Measurements from ENCODE around the gene RBM33.

Gene RBM33

DNA sequence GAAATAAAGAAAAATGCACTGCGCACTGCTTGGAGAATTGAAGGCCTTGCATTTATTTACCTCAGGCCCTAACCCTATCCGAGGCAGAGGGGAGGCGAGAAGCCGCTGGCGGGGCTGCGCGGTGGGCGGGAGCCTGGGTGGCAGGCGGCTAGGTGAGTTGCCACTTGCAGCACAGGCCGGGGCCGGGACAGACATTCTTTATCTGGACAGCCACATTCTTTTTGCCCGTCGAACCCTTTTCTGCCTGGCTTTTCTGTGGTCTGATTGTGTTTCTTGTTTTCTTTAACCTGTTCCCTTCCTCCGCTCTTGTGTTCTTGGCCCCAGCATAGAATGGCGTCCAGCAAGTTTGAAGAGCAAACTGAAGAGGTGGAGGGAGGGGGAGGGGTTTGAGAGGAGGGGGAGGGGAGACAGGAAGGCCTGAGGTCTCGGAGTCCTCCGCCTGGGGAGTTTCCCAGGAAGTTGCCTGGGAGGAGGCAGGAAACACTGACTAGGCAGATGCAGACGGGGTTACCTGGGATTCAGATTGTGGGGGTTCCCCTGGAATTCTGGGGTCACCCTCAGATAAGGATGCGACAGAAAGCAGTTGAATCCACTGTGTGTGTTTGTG, 162.7 kb downstream of the RBM33 start:
- Histone ChIP-seq H3K9ac (ENCODE audit: insufficient read length) (no peak overlapping the region), H3K36me3 (ENCODE audit: insufficient read depth, low read length) (no peaks in the 10 kb centered on the region), H3K27ac (no peak overlapping the region), H3K9me3 (ENCODE audit: low read depth, low read length) (no peaks in the 10 kb centered on the region), H3K4me3 (no peak overlapping the region)
- DNase-seq (ENCODE audit: low read depth, low spot score): no peak
- TF ChIP-seq EZH2 (IDR thresholded peaks at IDR 0.05): no peak
- no peak for TF ChIP-seq POLR2AphosphoS5 (IDR thresholded peaks at IDR 0.05; ENCODE audit: borderline replicate concordance, low read depth, low read length)
- TF ChIP-seq FOXP2 (optimal IDR thresholded peaks at IDR 0.05; ENCODE audit: control extremely low read depth, extremely low read length, insufficient read depth): no peak

DNA sequence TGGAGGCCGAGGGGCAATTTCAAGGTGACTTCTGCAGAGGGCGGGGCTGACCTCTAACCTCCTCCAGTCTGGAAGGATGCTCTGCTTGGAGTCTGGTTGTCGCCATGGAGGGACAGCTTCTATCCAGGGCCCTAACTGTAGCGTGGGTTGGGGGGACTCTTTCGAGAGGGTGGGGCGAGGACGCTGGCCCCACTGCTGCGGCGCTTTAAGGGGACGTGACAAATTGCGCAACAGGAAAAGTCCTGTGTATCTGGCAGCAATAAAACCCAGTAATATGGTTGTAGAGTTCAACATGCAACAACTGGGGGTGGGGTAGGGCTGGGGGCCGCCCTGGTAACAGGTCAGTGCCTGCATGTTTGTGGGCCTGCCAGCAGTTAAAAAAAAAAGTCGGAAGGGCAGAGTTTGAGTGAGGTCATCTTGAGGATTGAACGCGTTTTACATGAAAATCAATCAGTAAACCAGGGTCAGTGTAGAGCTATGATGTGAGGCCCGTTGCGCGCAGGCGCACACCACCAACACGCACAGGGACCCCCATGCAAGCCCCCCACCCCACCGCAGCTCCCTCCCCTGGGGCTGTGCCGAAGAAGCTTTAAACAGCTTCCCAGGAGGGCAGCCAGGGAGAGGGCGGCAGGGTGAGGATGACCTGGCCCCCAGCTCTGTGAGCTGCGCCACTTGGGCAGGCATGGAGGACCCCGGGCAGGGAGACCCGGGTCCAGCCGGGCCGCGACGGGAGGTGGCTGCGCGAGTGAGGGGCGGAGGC, 163.5 kb downstream of the RBM33 start:
- Histone ChIP-seq H3K4me3 (no peak overlapping the region), H3K9me3 (ENCODE audit: low read depth, low read length) (no peaks in the 10 kb centered on the region), H3K36me3 (ENCODE audit: insufficient read depth, low read length) (no peaks in the 10 kb centered on the region), H3K27ac (no peak overlapping the region), H3K9ac (ENCODE audit: insufficient read length) (no peak overlapping the region)
- TF ChIP-seq EZH2 (IDR thresholded peaks at IDR 0.05): no peak
- no peak for TF ChIP-seq FOXP2 (optimal IDR thresholded peaks at IDR 0.05; ENCODE audit: control extremely low read depth, extremely low read length, insufficient read depth)
- TF ChIP-seq POLR2AphosphoS5 (IDR thresholded peaks at IDR 0.05; ENCODE audit: borderline replicate concordance, low read depth, low read length): no peak
- DNase-seq (ENCODE audit: low read depth, low spot score): no peak

DNA sequence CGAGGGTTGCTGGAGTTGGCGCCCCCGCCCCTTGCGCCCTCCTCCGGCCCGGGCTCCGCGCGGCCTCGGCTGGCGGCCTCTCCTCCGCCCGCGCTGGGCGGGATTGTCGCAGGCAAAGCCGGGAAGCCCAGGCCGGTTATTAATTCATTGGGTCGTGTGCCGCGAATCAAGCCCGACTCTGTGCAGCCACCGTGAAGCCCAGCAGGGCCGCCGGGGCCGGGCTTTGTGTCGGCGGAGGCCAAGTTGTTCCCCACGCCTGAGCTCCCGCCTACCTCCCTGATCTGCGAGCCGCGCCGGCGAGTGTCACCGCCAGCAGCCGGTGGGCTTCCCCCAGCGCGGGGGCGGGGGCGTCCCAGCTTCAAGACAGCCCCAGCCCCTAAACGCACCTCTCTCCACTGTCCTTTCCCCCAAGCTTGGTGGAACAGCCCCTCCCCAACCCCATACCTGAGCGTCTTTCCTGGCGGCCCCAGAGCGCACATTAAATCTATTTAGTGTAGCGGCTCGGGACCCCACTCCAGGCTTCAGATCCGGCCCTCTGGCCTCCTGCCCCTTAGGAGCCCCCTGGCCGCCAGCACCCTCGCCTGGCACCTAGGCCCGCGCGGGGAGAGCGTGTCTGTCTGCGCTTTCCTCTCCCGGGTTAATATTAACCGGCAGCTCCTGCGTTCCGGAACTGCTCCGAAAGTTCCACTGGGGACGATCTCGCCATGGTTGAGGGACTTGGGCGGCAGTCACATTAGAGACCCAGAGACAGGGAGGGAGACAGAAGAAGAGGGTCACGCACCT, 164.3 kb downstream of the RBM33 start:
- no peak overlapping the region for H3K4me3 ChIP-seq
- no peak overlapping the region for H3K27ac ChIP-seq
- no peaks in the 10 kb centered on the region for H3K9me3 ChIP-seq (ENCODE audit: low read depth, low read length)
- no peaks in the 10 kb centered on the region for H3K36me3 ChIP-seq (ENCODE audit: insufficient read depth, low read length)
- DNase-seq (ENCODE audit: low read depth, low spot score): no peak
- H3K9ac ChIP-seq (ENCODE audit: insufficient read length): no peak overlapping the region
- peak; percentile 28 for TF ChIP-seq EZH2 (IDR thresholded peaks at IDR 0.05)
- TF ChIP-seq POLR2AphosphoS5 (IDR thresholded peaks at IDR 0.05; ENCODE audit: borderline replicate concordance, low read depth, low read length): no peak

DNA sequence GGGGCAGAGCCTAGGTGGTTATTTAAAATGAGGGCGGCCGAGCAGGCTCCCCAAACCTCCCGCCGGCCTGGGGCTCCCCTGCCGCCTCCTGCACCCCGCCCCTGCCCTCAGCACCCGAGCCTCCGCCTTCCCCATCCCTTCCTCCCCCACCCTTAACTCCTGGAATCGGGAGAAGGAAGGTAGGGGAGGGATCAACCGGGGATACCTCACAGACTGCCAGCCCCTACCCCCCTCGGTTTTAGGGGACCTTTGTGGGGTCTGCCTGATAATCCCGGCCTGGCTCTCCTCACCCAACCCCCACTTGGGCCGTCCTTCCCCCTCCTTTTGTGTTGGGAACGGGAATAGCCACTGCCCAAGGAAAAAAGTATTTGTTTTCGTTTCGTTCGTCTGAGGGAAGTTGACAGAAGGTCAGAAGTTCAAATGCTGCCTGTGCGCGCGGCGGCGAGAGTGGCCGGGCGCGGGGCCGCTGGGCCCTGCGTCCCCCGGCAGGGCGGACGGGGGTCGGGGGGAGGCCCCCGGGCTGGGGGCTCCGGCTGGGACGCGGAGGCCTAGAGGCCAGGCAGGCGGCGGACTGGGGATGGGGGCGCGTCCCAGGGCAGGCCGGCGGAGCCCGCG, 165.0 kb downstream of the RBM33 start:
- no peak for DNase-seq (ENCODE audit: low read depth, low spot score)
- Histone ChIP-seq H3K9ac (ENCODE audit: insufficient read length) (no peak overlapping the region), H3K9me3 (ENCODE audit: low read depth, low read length) (no peaks in the 10 kb centered on the region), H3K27ac (no peak overlapping the region), H3K36me3 (ENCODE audit: insufficient read depth, low read length) (no peaks in the 10 kb centered on the region), H3K4me3 (no peak overlapping the region)
- TF ChIP-seq POLR2AphosphoS5 (IDR thresholded peaks at IDR 0.05; ENCODE audit: borderline replicate concordance, low read depth, low read length) (no peak), FOXP2 (optimal IDR thresholded peaks at IDR 0.05; ENCODE audit: control extremely low read depth, extremely low read length, insufficient read depth) (no peak), EZH2 (IDR thresholded peaks at IDR 0.05) (no peak)

DNA sequence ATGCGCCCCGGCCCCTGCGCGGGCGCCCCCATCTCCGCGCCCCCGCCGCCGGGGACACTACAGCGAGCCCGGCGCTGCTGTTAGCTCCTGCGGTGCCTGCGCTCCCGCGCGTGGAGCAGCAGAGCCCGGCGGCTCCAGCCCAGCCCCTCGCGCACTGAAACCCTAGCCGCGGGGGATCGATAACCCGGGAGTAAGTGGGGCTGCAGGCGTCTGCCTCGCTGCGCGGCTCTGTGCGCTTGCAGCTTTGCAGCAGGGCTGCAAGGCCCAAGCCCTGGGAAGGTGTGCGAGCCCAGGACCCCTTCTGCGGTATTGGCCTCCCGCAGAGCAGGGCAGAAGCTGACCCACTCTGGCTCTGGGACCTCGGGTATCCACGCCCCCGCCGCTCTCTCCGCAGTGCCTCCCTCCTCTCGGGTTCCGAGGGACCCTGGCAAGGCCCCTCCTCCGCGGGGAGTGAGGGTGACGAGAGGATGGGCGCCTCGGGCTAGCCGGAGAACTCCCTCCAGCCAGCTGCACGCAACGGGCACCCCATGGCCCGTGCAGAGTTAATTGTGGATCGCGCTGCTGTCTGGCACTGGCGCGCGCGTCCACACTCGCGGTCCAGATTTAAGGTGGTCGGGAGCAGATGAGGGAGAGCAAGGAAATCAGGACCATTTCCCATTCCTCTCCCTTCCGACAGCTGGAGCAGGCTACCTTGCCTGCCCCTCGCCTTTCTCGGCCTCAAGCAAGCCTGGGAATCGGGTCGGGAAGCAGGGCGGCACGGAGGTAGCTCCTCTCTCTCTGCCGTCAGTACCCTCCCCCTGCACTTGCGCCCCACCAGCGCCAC, 165.7 kb downstream of the RBM33 start:
- DNase-seq (ENCODE audit: low read depth, low spot score): no peak
- Histone ChIP-seq H3K4me3 (no peak overlapping the region), H3K36me3 (ENCODE audit: insufficient read depth, low read length) (no peaks in the 10 kb centered on the region), H3K27ac (no peak overlapping the region), H3K9ac (ENCODE audit: insufficient read length) (no peak overlapping the region), H3K9me3 (ENCODE audit: low read depth, low read length) (no peaks in the 10 kb centered on the region)
- TF ChIP-seq POLR2AphosphoS5 (IDR thresholded peaks at IDR 0.05; ENCODE audit: borderline replicate concordance, low read depth, low read length) (no peak), EZH2 (IDR thresholded peaks at IDR 0.05) (no peak)

DNA sequence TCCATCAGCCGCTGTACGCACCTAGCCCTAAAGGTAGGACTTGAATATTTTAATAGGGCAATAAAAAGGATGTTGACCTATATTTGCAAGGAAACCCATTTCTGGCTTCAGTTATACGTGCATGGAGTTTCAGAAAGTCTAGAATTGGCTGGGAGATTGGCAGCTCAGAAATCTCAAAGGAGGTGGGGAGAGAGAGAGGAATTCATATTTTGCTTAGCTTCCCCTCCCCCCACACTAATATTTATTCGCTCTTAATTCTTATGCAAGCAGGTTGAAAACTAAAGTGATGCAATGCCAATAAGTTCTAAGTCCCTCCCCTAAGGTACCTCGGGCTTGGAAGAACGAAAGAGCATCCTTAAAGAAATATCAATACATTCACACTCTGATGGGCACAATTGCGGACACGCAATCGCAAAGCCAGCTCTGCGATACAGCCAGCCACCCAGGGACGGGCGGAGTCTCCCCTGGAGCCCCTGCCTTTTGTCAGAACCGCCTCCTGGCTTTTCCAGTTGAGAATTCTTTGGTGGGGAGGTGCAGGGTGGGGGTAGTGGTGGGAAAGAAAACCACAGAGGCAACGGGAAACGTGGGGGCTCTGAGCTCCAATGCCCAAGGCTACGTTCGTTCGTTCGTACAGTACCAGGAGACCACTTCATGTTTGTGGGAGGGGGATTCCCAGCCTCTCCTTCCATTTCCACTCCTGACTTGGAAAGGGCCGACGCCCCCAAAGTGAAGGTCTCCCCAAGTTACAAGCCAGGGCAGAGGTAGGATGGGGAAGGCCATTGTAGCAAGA, 166.5 kb downstream of the RBM33 start:
- Histone ChIP-seq H3K9ac (ENCODE audit: insufficient read length) (no peak overlapping the region), H3K36me3 (ENCODE audit: insufficient read depth, low read length) (no peaks in the 10 kb centered on the region), H3K4me3 (no peak overlapping the region), H3K9me3 (ENCODE audit: low read depth, low read length) (no peaks in the 10 kb centered on the region), H3K27ac (no peak overlapping the region)
- TF ChIP-seq EZH2 (IDR thresholded peaks at IDR 0.05) (no peak), FOXP2 (optimal IDR thresholded peaks at IDR 0.05; ENCODE audit: control extremely low read depth, extremely low read length, insufficient read depth) (no peak), POLR2AphosphoS5 (IDR thresholded peaks at IDR 0.05; ENCODE audit: borderline replicate concordance, low read depth, low read length) (no peak)
- no peak for DNase-seq (ENCODE audit: low read depth, low spot score)

DNA sequence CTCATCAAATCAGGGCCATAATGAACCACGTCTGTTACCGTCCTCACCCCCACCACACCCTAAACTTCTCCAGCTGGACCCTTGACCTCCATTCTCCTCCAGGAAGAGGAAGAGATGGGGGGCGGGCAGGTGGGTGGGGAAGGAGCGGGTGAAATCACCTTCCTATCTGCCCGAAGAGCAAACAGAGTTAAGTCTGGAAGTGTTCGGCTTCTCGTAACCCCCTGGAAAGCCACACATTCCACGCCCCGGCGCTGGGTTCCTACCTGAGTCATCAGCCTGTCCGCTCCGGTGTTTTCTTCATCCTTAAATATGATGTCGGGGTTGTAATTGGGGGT, 167.1 kb downstream of the RBM33 start:
- DNase-seq (ENCODE audit: low read depth, low spot score): no peak
- TF ChIP-seq EZH2 (IDR thresholded peaks at IDR 0.05) (no peak), FOXP2 (optimal IDR thresholded peaks at IDR 0.05; ENCODE audit: control extremely low read depth, extremely low read length, insufficient read depth) (no peak), POLR2AphosphoS5 (IDR thresholded peaks at IDR 0.05; ENCODE audit: borderline replicate concordance, low read depth, low read length) (no peak)
- no peaks in the 10 kb centered on the region for H3K36me3 ChIP-seq (ENCODE audit: insufficient read depth, low read length)
- no peak overlapping the region for H3K4me3 ChIP-seq
- H3K9me3 ChIP-seq (ENCODE audit: low read depth, low read length): no peaks in the 10 kb centered on the region
- H3K9ac ChIP-seq (ENCODE audit: insufficient read length): no peak overlapping the region
- no peak overlapping the region for H3K27ac ChIP-seq
